GM12864 (cell line): Measurements from ENCODE around the gene RBM26.

Experiments used
- DNase-seq: peaks from one replicate; pipeline ENCODE4 v3.0.0-alpha.2; 2011; ENCODE audit warnings: low read depth
- H3K4me3 ChIP-seq: 2 replicates; pipeline ENCODE4 v1.5.1; 2011; ENCODE audit warnings: mild to moderate bottlenecking, low read depth, low read length, control low read depth
- CTCF ChIP-seq: IDR thresholded peaks from 2 replicates; pipeline ENCODE4 v1.5.1; 2011; ENCODE audit warnings: low read depth, mild to moderate bottlenecking, moderate library complexity, low read length, control low read depth, inconsistent platforms; ENCODE audit errors: missing control alignments

The RBM26 gene

GRCh38 chr13:79320433-79320832, 85.6 kb downstream of the RBM26 start:
- DNase-seq: no peak
- no peak for TF ChIP-seq CTCF
- H3K4me3 ChIP-seq: no peak overlapping the region

GRCh38 chr13:79318664-79319063, 87.4 kb downstream of the RBM26 start:
- no peak overlapping the region for H3K4me3 ChIP-seq
- no peak for TF ChIP-seq CTCF
- no peak for DNase-seq

- no peak for DNase-seq
- TF ChIP-seq CTCF: no peak
- no peak overlapping the region for H3K4me3 ChIP-seq
Measured at GRCh38 chr13:79317856-79318255, 88.2 kb downstream of the RBM26 start.

- H3K4me3 ChIP-seq: no peak overlapping the region
- DNase-seq: no peak
- TF ChIP-seq CTCF: no peak
Measured at GRCh38 chr13:79314652-79315051, 91.4 kb downstream of the RBM26 start.

- H3K4me3 ChIP-seq: no peak overlapping the region
- no peak for DNase-seq
- no peak for TF ChIP-seq CTCF
Measured at GRCh38 chr13:79312340-79312855, 93.7 kb downstream of the RBM26 start.

GRCh38 chr13:79311386-79311785, 94.7 kb downstream of the RBM26 start:
- H3K4me3 ChIP-seq: no peak overlapping the region
- DNase-seq: no peak
- TF ChIP-seq CTCF: no peak

GRCh38 chr13:79309690-79310089, 96.4 kb downstream of the RBM26 start:
- no peak for DNase-seq
- H3K4me3 ChIP-seq: no peak overlapping the region
- TF ChIP-seq CTCF: no peak
